ENCODE data around the gene SIRPA.
"Not testable (repeated sequence)": the region's sequence is repeated elsewhere in the genome, so short reads cannot be mapped to it uniquely, and the experiment has no call there.

The SIRPA gene

GRCh38 chr20:1904135-1904534 is 8.9 kb downstream of the SIRPA start:
- in situ Hi-C loops (cut with HindIII; ENCODE audit: low sequenced_read_pairs) = no loop called here

GRCh38 chr20:1905009-1905408 is 9.8 kb downstream of the SIRPA start:
- in situ Hi-C loops (cut with HindIII; ENCODE audit: low sequenced_read_pairs) = no loop called here

GRCh38 chr20:1905693-1906092 is 10.5 kb downstream of the SIRPA start:
- in situ Hi-C loops (cut with HindIII; ENCODE audit: low sequenced_read_pairs) = no loop called here

GRCh38 chr20:1906361-1907051 is 11.3 kb downstream of the SIRPA start:
- in situ Hi-C loops (cut with HindIII; ENCODE audit: low sequenced_read_pairs) = no loop called here

GRCh38 chr20:1907586-1907985 is 12.4 kb downstream of the SIRPA start:
- in situ Hi-C loops (cut with HindIII; ENCODE audit: low sequenced_read_pairs) = no loop called here

GRCh38 chr20:1908191-1908590 is 13.0 kb downstream of the SIRPA start:
- in situ Hi-C loops (cut with HindIII; ENCODE audit: low sequenced_read_pairs) = no loop called here

- in situ Hi-C loops (cut with HindIII; ENCODE audit: low sequenced_read_pairs) = no loop called here
Measured at GRCh38 chr20:1909097-1909496, 13.9 kb downstream of the SIRPA start.

GRCh38 chr20:1911536-1911935 is 16.3 kb downstream of the SIRPA start:
- in situ Hi-C loops (cut with HindIII; ENCODE audit: low sequenced_read_pairs) = no loop called here

GRCh38 chr20:1912053-1912452 is 16.8 kb downstream of the SIRPA start:
- in situ Hi-C loops (cut with HindIII; ENCODE audit: low sequenced_read_pairs) = no loop called here

GRCh38 chr20:1912646-1913045 is 17.4 kb downstream of the SIRPA start:
- in situ Hi-C loops (cut with HindIII; ENCODE audit: low sequenced_read_pairs) = no loop called here

GRCh38 chr20:1915233-1915632 is 20.0 kb downstream of the SIRPA start:
- in situ Hi-C loops (cut with HindIII; ENCODE audit: low sequenced_read_pairs) = not testable (repeated sequence)

- in situ Hi-C loops (cut with HindIII; ENCODE audit: low sequenced_read_pairs) = no loop called here
Measured at GRCh38 chr20:1915725-1916124, 20.5 kb downstream of the SIRPA start.

- in situ Hi-C loops (cut with HindIII; ENCODE audit: low sequenced_read_pairs) = no loop called here
Measured at GRCh38 chr20:1917786-1918185, 22.6 kb downstream of the SIRPA start.

- in situ Hi-C loops (cut with HindIII; ENCODE audit: low sequenced_read_pairs) = no loop called here
Measured at GRCh38 chr20:1918491-1919165, 23.4 kb downstream of the SIRPA start.

- in situ Hi-C loops (cut with HindIII; ENCODE audit: low sequenced_read_pairs) = no loop called here
Measured at GRCh38 chr20:1920252-1920651, 25.0 kb downstream of the SIRPA start.

GRCh38 chr20:1920826-1921225 is 25.6 kb downstream of the SIRPA start:
- in situ Hi-C loops (cut with HindIII; ENCODE audit: low sequenced_read_pairs) = no loop called here

- in situ Hi-C loops (cut with HindIII; ENCODE audit: low sequenced_read_pairs) = not testable (repeated sequence)
Measured at GRCh38 chr20:1921985-1922384, 26.8 kb downstream of the SIRPA start.

GRCh38 chr20:1922786-1923185 is 27.6 kb downstream of the SIRPA start:
- in situ Hi-C loops (cut with HindIII; ENCODE audit: low sequenced_read_pairs) = no loop called here

GRCh38 chr20:1924910-1925861 is 30.0 kb downstream of the SIRPA start:
- in situ Hi-C loops (cut with HindIII; ENCODE audit: low sequenced_read_pairs) = no loop called here

- in situ Hi-C loops (cut with HindIII; ENCODE audit: low sequenced_read_pairs) = no loop called here
Measured at GRCh38 chr20:1926237-1926636, 31.0 kb downstream of the SIRPA start.

GRCh38 chr20:1927217-1927616 is 32.0 kb downstream of the SIRPA start:
- in situ Hi-C loops (cut with HindIII; ENCODE audit: low sequenced_read_pairs) = no loop called here

- in situ Hi-C loops (cut with HindIII; ENCODE audit: low sequenced_read_pairs) = no loop called here
Measured at GRCh38 chr20:1928154-1928553, 32.9 kb downstream of the SIRPA start.

Data from DLD1 (cell line).